ENCODE results near the gene SLC13A5.

DNA sequence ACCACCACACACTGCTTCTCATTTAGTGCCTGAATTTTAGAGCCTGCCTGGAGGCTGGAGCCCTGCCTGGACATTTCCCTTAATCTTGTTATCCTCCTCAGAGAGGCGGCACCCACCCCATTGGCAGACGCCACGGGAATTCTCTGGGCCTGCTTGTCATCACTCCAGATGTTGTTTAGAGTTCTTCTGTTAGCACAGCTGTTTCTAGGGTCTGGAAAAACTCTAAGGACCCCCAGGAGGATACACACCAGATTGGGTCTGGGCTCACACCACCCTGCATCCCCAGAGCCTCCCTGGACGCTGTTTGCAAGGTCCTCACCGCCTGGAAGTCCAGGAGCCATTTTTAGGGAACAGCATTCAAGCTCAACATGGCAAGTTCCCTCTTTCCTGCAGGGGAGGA is 42.1 kb upstream of the SLC13A5 start:
- no peak for TF ChIP-seq CTCF (IDR thresholded peaks at IDR 0.05)
- no peak for TF ChIP-seq EZH2phosphoT487 (IDR thresholded peaks at IDR 0.05)
